A673 (cell line): ENCODE measurements around the gene NPTX1. TPM values are rescaled to one million over a fixed set of nuclear protein-coding genes. Genes with fewer than 3 reads are reported as not detected.

Experiments
- BruUV-seq: library from RNA; stranded (reverse); fragments of 400-500 nt; replicated peaks from 2 replicates; lab custom pipeline; 2021; lab: Mats Ljungman, UMichigan
- CTCF ChIA-PET: fragments of 300-600 bp; sonication (Branson Sonifier 250); formaldehyde crosslinking; loops from one replicate; lab custom pipeline; 2022; ENCODE audit warnings: antibody characterized with exemption; lab: Charles Lee
- POLR2A ChIA-PET: fragments of 300-600 bp; sonication (Branson Sonifier 250); formaldehyde crosslinking; loops from one replicate; lab custom pipeline; 2022; ENCODE audit warnings: antibody characterized with exemption; ENCODE audit not compliant: low non-redundant PET; lab: Charles Lee
- DNase-seq: peaks from one replicate; pipeline ENCODE4 v3.0.0-alpha.2; 2015; ENCODE audit warnings: low spot score
- H3K27ac ChIP-seq: fragments of 200-600 bp; sonication (generic); 2 replicates; pipeline ENCODE4 v1.5.1; 2016; ENCODE audit warnings: mixed run types, low read depth, mild to moderate bottlenecking, mixed read lengths, antibody characterized with exemption, low read length; ENCODE audit not compliant: poor library complexity, severe bottlenecking
- H3K27me3 ChIP-seq: fragments of 200-600 bp; sonication (generic); replicated peaks from 2 replicates; pipeline ENCODE4 v1.6.1; 2017; ENCODE audit warnings: mixed run types, low read depth, mild to moderate bottlenecking, mixed read lengths, antibody characterized with exemption, low read length; ENCODE audit not compliant: insufficient read depth, poor library complexity
- H3K36me3 ChIP-seq: fragments of 200-600 bp; sonication (generic); 2 replicates; pipeline ENCODE4 v1.6.1; 2016; ENCODE audit warnings: mixed run types, mild to moderate bottlenecking, mixed read lengths, antibody characterized with exemption, low read length; ENCODE audit not compliant: insufficient read depth, poor library complexity, severe bottlenecking
- H3K4me1 ChIP-seq: fragments of 200-600 bp; sonication (generic); 2 replicates; pipeline ENCODE4 v1.6.1; 2017; ENCODE audit warnings: mixed run types, mild to moderate bottlenecking, mixed read lengths, antibody characterized with exemption, low read length; ENCODE audit not compliant: insufficient read depth, poor library complexity, severe bottlenecking
- H3K4me3 ChIP-seq: fragments of 200-600 bp; sonication (generic); 2 replicates; pipeline ENCODE4 v1.5.1; 2016; ENCODE audit warnings: low read depth, mixed run types, mild to moderate bottlenecking, mixed read lengths, low read length; ENCODE audit not compliant: poor library complexity, severe bottlenecking
- H3K9me3 ChIP-seq: fragments of 200-600 bp; sonication (generic); 2 replicates; pipeline ENCODE4 v1.6.1; 2016; ENCODE audit warnings: mixed run types, low read depth, mild to moderate bottlenecking, mixed read lengths, antibody characterized with exemption, low read length; ENCODE audit not compliant: poor library complexity, severe bottlenecking
- EZH2 ChIP-seq: fragments of 200-600 bp; sonication (generic); IDR thresholded peaks from 2 replicates; pipeline ENCODE4 v1.6.1; 2017; ENCODE audit warnings: borderline replicate concordance, low read depth, mild to moderate bottlenecking, mixed read lengths, antibody characterized with exemption, low read length; ENCODE audit not compliant: poor library complexity, severe bottlenecking
- intact Hi-C: fragments of 100-400 bp; cut with micrococcal nuclease; formaldehyde crosslinking; loops from one replicate; pipeline ENCODE4 v1.10.0; 2022; ENCODE audit not compliant: unreplicated experiment
- total RNA-seq: library from RNA; stranded (reverse); gene quantifications from 2 replicates; pipeline ENCODE4 v1.2.3, GENCODE V29; 2021
- TF ChIP-seq, protein P1 (sequence below): fragments of 300-800, 200-600 bp; sonication (generic); conservative IDR thresholded peaks from 2 replicates; pipeline ENCODE4 v1.5.1; 2017; ENCODE audit warnings: low read depth, mild to moderate bottlenecking, antibody characterized with exemption, low read length, moderate library complexity, mixed read lengths

Gene NPTX1
- total RNA-seq, 1 experiment from 2014 or later, result 0.43 TPM

DNA sequence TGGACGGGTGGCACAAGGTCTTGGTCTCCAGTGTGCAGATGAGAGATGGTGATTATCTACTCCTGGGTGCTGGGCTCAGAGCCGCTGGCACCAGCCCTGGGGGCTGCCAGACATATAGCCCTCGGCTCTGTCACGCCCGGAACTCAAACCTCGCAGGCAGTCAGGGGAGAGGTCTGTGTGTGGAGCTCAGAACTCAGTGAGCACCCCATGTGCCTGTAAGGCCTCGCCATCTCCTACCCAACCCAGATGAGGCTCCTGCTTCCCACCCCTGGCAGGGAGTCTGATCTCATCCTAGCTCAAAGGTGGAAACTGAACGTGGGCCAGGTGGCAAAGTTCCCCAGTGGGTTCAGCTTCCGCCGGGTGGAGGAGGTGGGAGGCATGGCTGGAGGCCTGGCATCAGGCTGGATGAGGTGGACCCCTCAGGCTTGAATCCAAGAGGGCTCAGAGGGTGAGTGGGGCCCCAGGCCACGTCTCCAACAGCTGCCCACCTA is 22.6 kb upstream of the NPTX1 start:
- DNase-seq, result no peak
- no peaks in the 10 kb centered on the region for H3K9me3 ChIP-seq
- no peaks in the 10 kb centered on the region for H3K36me3 ChIP-seq
- POLR2A ChIA-PET, result no interaction called here
- no peak overlapping the region for H3K4me3 ChIP-seq
- H3K4me1 ChIP-seq, result no peaks in the 10 kb centered on the region
- no peaks in the 10 kb centered on the region for H3K27me3 ChIP-seq
- BruUV-seq, result no TSS peak
- CTCF ChIA-PET, result no interaction called here
- no peak overlapping the region for H3K27ac ChIP-seq
- intact Hi-C loops, result no loop called here
- TF ChIP-seq, protein P1, sequence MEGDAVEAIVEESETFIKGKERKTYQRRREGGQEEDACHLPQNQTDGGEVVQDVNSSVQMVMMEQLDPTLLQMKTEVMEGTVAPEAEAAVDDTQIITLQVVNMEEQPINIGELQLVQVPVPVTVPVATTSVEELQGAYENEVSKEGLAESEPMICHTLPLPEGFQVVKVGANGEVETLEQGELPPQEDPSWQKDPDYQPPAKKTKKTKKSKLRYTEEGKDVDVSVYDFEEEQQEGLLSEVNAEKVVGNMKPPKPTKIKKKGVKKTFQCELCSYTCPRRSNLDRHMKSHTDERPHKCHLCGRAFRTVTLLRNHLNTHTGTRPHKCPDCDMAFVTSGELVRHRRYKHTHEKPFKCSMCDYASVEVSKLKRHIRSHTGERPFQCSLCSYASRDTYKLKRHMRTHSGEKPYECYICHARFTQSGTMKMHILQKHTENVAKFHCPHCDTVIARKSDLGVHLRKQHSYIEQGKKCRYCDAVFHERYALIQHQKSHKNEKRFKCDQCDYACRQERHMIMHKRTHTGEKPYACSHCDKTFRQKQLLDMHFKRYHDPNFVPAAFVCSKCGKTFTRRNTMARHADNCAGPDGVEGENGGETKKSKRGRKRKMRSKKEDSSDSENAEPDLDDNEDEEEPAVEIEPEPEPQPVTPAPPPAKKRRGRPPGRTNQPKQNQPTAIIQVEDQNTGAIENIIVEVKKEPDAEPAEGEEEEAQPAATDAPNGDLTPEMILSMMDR, result no peak
- no peak for TF ChIP-seq EZH2

DNA sequence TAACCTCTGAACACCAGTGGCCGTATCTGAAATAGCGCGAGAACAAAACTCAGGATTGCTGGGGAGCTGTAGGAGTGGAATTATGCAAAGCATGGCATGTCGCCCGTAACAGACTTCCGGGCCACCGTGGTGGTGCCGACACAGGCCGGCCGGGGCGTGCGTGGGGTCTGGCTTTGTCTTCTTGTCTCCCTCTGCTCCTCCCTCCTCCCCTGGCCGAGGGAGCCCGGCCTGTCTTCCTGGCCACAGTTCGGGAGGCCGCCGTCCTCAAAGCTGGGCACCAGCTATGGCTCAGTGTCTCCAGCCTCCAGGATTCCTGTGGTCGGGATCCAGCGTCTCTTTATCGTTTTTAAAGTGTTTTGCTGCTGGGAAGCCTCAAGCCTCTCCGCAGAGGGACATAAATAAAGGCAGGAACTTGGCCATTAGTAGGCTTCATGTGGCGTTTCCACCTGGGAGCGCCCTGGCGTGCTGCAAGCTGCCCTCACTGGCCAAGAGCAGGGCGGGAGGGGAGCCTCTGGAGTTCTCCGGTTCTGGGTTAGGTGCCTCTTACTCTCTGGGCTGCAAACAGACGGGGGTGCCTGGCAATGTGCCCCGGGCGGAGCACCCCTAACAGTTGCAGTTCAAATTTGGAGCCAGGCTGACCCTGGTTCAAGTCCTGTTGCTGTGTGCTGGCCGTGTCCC is 22.0 kb upstream of the NPTX1 start:
- H3K4me3 ChIP-seq, result no peak overlapping the region
- peaks cover 5% of the 10 kb centered on the region for H3K4me1 ChIP-seq
- no peak for TF ChIP-seq EZH2
- TF ChIP-seq, protein P1, result no peak
- H3K27me3 ChIP-seq, result no peaks in the 10 kb centered on the region
- H3K36me3 ChIP-seq, result no peaks in the 10 kb centered on the region
- ChIA-PET CTCF (no interaction called here), POLR2A (no interaction called here)
- intact Hi-C loops, result no loop called here
- BruUV-seq, result no TSS peak
- DNase-seq, result peak; percentile 64
- no peak overlapping the region for H3K27ac ChIP-seq
- H3K9me3 ChIP-seq, result no peaks in the 10 kb centered on the region

DNA sequence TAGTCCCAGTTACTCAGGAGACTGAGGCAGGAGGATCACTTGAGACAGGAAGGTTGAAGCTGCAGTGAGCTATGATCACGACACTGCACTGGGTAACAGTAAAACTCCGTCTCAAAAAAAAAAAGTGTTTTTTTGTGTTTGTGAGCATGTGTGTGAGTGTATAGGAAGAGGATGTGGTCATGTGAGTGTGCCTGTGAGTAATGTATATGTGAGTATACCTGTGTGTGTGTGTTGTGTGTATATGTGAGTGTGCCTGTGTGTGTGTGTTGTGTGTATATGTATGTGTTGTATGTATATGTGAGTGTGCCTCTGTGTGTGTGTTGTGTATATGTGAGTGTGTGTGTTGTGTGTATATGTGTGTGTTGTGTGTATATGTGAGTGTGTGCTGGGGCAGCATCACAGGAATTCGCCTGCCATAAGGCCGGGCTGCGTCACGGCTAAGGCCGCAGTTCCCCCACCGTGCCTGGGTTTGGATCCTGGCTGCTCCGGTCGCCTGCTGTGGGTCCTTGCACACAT is 21.4 kb upstream of the NPTX1 start:
- BruUV-seq, result no TSS peak

More for the DNA sequence above, 21.4 kb upstream of the NPTX1 start:
- ChIA-PET POLR2A (interaction anchor here (0.7 kb wide), 1 partner anchor 224 kb away, joined by 4 read pairs; no protein-coding TSS in a partner anchor), CTCF (no interaction called here)
- H3K27ac ChIP-seq, result no peak overlapping the region
- no peaks in the 10 kb centered on the region for H3K9me3 ChIP-seq
- intact Hi-C loops, result no loop called here
- no peaks in the 10 kb centered on the region for H3K36me3 ChIP-seq
- H3K4me1 ChIP-seq, result peaks cover 11% of the 10 kb centered on the region
- TF ChIP-seq EZH2, result no peak
- TF ChIP-seq, protein P1, result no peak
- DNase-seq, result no peak
- no peak overlapping the region for H3K4me3 ChIP-seq
- no peaks in the 10 kb centered on the region for H3K27me3 ChIP-seq
